ENCODE measurements around the gene FDX1.

FDX1 gene

GRCh38 chr11:110472858-110473257 lies 43.1 kb downstream of the FDX1 start:
- TF ChIP-seq GATA2 (IDR thresholded peaks at IDR 0.05; ENCODE audit: low read depth, low read length) (no peak), GATA3 (IDR thresholded peaks at IDR 0.05; ENCODE audit: low read depth, low read length) (no peak)

GRCh38 chr11:110473706-110474105 lies 44.0 kb downstream of the FDX1 start:
- no peak for TF ChIP-seq GATA3 (IDR thresholded peaks at IDR 0.05; ENCODE audit: low read depth, low read length)
- TF ChIP-seq GATA2 (IDR thresholded peaks at IDR 0.05; ENCODE audit: low read depth, low read length): no peak

GRCh38 chr11:110474578-110474977 lies 44.8 kb downstream of the FDX1 start:
- TF ChIP-seq GATA2 (IDR thresholded peaks at IDR 0.05; ENCODE audit: low read depth, low read length): no peak
- TF ChIP-seq GATA3 (IDR thresholded peaks at IDR 0.05; ENCODE audit: low read depth, low read length): no peak

- TF ChIP-seq GATA2 (IDR thresholded peaks at IDR 0.05; ENCODE audit: low read depth, low read length) (no peak), GATA3 (IDR thresholded peaks at IDR 0.05; ENCODE audit: low read depth, low read length) (no peak)
Observed at GRCh38 chr11:110475671-110476070, 45.9 kb downstream of the FDX1 start.

GRCh38 chr11:110478410-110478809 lies 48.7 kb downstream of the FDX1 start:
- TF ChIP-seq GATA3 (IDR thresholded peaks at IDR 0.05; ENCODE audit: low read depth, low read length) (no peak), GATA2 (IDR thresholded peaks at IDR 0.05; ENCODE audit: low read depth, low read length) (no peak)

- TF ChIP-seq GATA2 (IDR thresholded peaks at IDR 0.05; ENCODE audit: low read depth, low read length): no peak
- TF ChIP-seq GATA3 (IDR thresholded peaks at IDR 0.05; ENCODE audit: low read depth, low read length): no peak
Observed at GRCh38 chr11:110479108-110480101, 49.7 kb downstream of the FDX1 start.

GRCh38 chr11:110481523-110481922 lies 51.8 kb downstream of the FDX1 start:
- TF ChIP-seq GATA2 (IDR thresholded peaks at IDR 0.05; ENCODE audit: low read depth, low read length): no peak
- TF ChIP-seq GATA3 (IDR thresholded peaks at IDR 0.05; ENCODE audit: low read depth, low read length): no peak

GRCh38 chr11:110486156-110486555 lies 56.4 kb downstream of the FDX1 start:
- TF ChIP-seq GATA3 (IDR thresholded peaks at IDR 0.05; ENCODE audit: low read depth, low read length) (no peak), GATA2 (IDR thresholded peaks at IDR 0.05; ENCODE audit: low read depth, low read length) (no peak)

GRCh38 chr11:110488446-110488845 lies 58.7 kb downstream of the FDX1 start:
- TF ChIP-seq GATA2 (IDR thresholded peaks at IDR 0.05; ENCODE audit: low read depth, low read length): no peak
- no peak for TF ChIP-seq GATA3 (IDR thresholded peaks at IDR 0.05; ENCODE audit: low read depth, low read length)

GRCh38 chr11:110490886-110491285 lies 61.1 kb downstream of the FDX1 start:
- no peak for TF ChIP-seq GATA3 (IDR thresholded peaks at IDR 0.05; ENCODE audit: low read depth, low read length)
- TF ChIP-seq GATA2 (IDR thresholded peaks at IDR 0.05; ENCODE audit: low read depth, low read length): no peak

GRCh38 chr11:110491577-110492320 lies 62.0 kb downstream of the FDX1 start:
- TF ChIP-seq GATA2 (IDR thresholded peaks at IDR 0.05; ENCODE audit: low read depth, low read length): no peak
- no peak for TF ChIP-seq GATA3 (IDR thresholded peaks at IDR 0.05; ENCODE audit: low read depth, low read length)

- TF ChIP-seq GATA3 (IDR thresholded peaks at IDR 0.05; ENCODE audit: low read depth, low read length) (no peak), GATA2 (IDR thresholded peaks at IDR 0.05; ENCODE audit: low read depth, low read length) (no peak)
Observed at GRCh38 chr11:110492321-110492685, 62.6 kb downstream of the FDX1 start.

- no peak for TF ChIP-seq GATA2 (IDR thresholded peaks at IDR 0.05; ENCODE audit: low read depth, low read length)
- TF ChIP-seq GATA3 (IDR thresholded peaks at IDR 0.05; ENCODE audit: low read depth, low read length): no peak
Observed at GRCh38 chr11:110493346-110493745, 63.6 kb downstream of the FDX1 start.

- TF ChIP-seq GATA3 (IDR thresholded peaks at IDR 0.05; ENCODE audit: low read depth, low read length): no peak
- TF ChIP-seq GATA2 (IDR thresholded peaks at IDR 0.05; ENCODE audit: low read depth, low read length): no peak
Observed at GRCh38 chr11:110497231-110497978, 67.7 kb downstream of the FDX1 start.
